Measurements from ENCODE around the gene ARID5A.

DNA sequence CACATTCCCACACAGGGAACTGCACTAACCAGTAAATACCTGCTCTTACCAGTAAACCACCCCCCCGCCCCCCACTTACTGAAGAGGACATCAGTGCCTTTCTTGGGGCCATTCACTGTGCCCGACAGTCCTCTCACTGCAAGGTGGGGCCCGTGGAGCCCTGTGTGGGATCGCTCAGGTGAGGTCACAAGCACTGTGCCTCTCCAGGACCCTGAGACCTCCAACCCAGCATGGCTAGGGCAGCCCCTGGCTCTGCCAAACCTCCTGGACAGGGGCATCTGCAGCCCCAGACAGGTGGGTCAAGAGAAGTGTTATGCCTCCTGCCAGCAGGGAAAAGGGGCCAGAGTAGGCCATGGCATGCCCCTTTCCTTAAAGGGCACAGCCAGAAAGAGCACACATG lies 24.7 kb upstream of the ARID5A start:
- TF ChIP-seq, protein P1, sequence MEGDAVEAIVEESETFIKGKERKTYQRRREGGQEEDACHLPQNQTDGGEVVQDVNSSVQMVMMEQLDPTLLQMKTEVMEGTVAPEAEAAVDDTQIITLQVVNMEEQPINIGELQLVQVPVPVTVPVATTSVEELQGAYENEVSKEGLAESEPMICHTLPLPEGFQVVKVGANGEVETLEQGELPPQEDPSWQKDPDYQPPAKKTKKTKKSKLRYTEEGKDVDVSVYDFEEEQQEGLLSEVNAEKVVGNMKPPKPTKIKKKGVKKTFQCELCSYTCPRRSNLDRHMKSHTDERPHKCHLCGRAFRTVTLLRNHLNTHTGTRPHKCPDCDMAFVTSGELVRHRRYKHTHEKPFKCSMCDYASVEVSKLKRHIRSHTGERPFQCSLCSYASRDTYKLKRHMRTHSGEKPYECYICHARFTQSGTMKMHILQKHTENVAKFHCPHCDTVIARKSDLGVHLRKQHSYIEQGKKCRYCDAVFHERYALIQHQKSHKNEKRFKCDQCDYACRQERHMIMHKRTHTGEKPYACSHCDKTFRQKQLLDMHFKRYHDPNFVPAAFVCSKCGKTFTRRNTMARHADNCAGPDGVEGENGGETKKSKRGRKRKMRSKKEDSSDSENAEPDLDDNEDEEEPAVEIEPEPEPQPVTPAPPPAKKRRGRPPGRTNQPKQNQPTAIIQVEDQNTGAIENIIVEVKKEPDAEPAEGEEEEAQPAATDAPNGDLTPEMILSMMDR (conservative IDR thresholded peaks at IDR 0.05; ENCODE audit: low read length): no peak
- no peak for TF ChIP-seq EZH2phosphoT487 (IDR thresholded peaks at IDR 0.05; ENCODE audit: borderline replicate concordance)
